H9 (cell line): Measurements from ENCODE around the gene CTNNA3. TPM values are rescaled to one million over a fixed set of nuclear protein-coding genes. Genes with fewer than 3 reads are reported as not detected.

ENCODE experiments used
- DNase-seq: peaks from one replicate; pipeline ENCODE4 v3.0.0-alpha.2; 2017
- H2AFZ ChIP-seq: one replicate; pipeline ENCODE4 v1.6.1; 2013; ENCODE audit warnings: mild to moderate bottlenecking, low read length, control low read depth, moderate library complexity
- H2AK5ac ChIP-seq: 2 replicates; pipeline ENCODE4 v1.6.1; 2013; ENCODE audit warnings: low read length, control low read depth, mixed read lengths; ENCODE audit not compliant: insufficient read length
- H2BK120ac ChIP-seq: one replicate; pipeline ENCODE4 v1.6.1; 2013; ENCODE audit warnings: low read depth, mild to moderate bottlenecking, low read length, control low read depth, inconsistent platforms; ENCODE audit not compliant: poor library complexity, severe bottlenecking
- H2BK12ac ChIP-seq: 2 replicates; pipeline ENCODE4 v1.6.1; 2013; ENCODE audit warnings: low read length, control low read depth, mixed read lengths, low read depth; ENCODE audit not compliant: insufficient read length
- H2BK15ac ChIP-seq: 2 replicates; pipeline ENCODE4 v1.6.1; 2013; ENCODE audit warnings: low read depth, low read length, control low read depth
- H2BK20ac ChIP-seq: one replicate; pipeline ENCODE4 v1.6.1; 2013; ENCODE audit warnings: low read depth, mild to moderate bottlenecking, low read length, control low read depth, inconsistent platforms; ENCODE audit not compliant: poor library complexity, severe bottlenecking
- H2BK5ac ChIP-seq: 2 replicates; pipeline ENCODE4 v1.6.1; 2013; ENCODE audit warnings: low read length, control low read depth, mixed read lengths; ENCODE audit not compliant: insufficient read length
- H3K14ac ChIP-seq: 2 replicates; pipeline ENCODE4 v1.6.1; 2013; ENCODE audit warnings: low read length, control low read depth; ENCODE audit not compliant: insufficient read depth
- H3K18ac ChIP-seq: 2 replicates; pipeline ENCODE4 v1.6.1; 2013; ENCODE audit warnings: low read depth, mild to moderate bottlenecking, mixed read lengths, low read length, control low read depth; ENCODE audit not compliant: insufficient read length
- H3K23ac ChIP-seq: 2 replicates; pipeline ENCODE4 v1.6.1; 2013; ENCODE audit warnings: low read length, control low read depth, mixed read lengths, low read depth; ENCODE audit not compliant: insufficient read length
- H3K23me2 ChIP-seq: 2 replicates; pipeline ENCODE4 v1.6.1; 2013; ENCODE audit warnings: low read depth, mild to moderate bottlenecking, mixed read lengths, low read length, control low read depth; ENCODE audit not compliant: insufficient read length, poor library complexity, severe bottlenecking
- H3K27ac ChIP-seq: 2 replicates; pipeline ENCODE4 v1.5.1; 2013; ENCODE audit warnings: low read length, control low read depth, mixed read lengths, low read depth; ENCODE audit not compliant: insufficient read length
- H3K27me3 ChIP-seq: 2 replicates; pipeline ENCODE4 v1.6.1; 2013; ENCODE audit warnings: low read length, control low read depth, inconsistent platforms; ENCODE audit not compliant: insufficient read depth
- H3K4ac ChIP-seq: 2 replicates; pipeline ENCODE4 v1.6.1; 2013; ENCODE audit warnings: low read depth, mild to moderate bottlenecking, control low read depth, inconsistent platforms, low read length, moderate library complexity
- H3K4me1 ChIP-seq: 2 replicates; pipeline ENCODE4 v1.6.1; 2013; ENCODE audit warnings: low read length, control low read depth, inconsistent platforms; ENCODE audit not compliant: insufficient read depth
- H3K4me2 ChIP-seq: 2 replicates; pipeline ENCODE4 v1.6.1; 2013; ENCODE audit warnings: low read length, control low read depth, mixed read lengths; ENCODE audit not compliant: insufficient read length, insufficient read depth
- H3K56ac ChIP-seq: 2 replicates; pipeline ENCODE4 v1.6.1; 2013; ENCODE audit warnings: low read depth, mild to moderate bottlenecking, mixed read lengths, low read length, control low read depth; ENCODE audit not compliant: insufficient read length
- H3K79me1 ChIP-seq: 2 replicates; pipeline ENCODE4 v1.6.1; 2013; ENCODE audit warnings: low read depth, mild to moderate bottlenecking, moderate library complexity, low read length, control low read depth, inconsistent platforms; ENCODE audit not compliant: insufficient read depth, poor library complexity, severe bottlenecking
- H3K79me2 ChIP-seq: 2 replicates; pipeline ENCODE4 v1.6.1; 2013; ENCODE audit warnings: low read length, control low read depth, inconsistent platforms; ENCODE audit not compliant: insufficient read depth
- H3K9ac ChIP-seq: 2 replicates; pipeline ENCODE4 v1.6.1; 2013; ENCODE audit warnings: low read length, control low read depth, mixed read lengths; ENCODE audit not compliant: insufficient read length; ENCODE audit errors: extremely low read depth
- H3K9me3 ChIP-seq: one replicate; pipeline ENCODE4 v1.6.1; 2013; ENCODE audit warnings: low read depth, low read length, inconsistent platforms; ENCODE audit not compliant: control insufficient read depth
- H3T11ph ChIP-seq: one replicate; pipeline ENCODE4 v1.6.1; 2013; ENCODE audit warnings: mild to moderate bottlenecking, low read length, control low read depth, inconsistent platforms
- H4K20me1 ChIP-seq: one replicate; pipeline ENCODE4 v1.6.1; 2013; ENCODE audit not compliant: control insufficient read depth, insufficient read length, insufficient read depth
- H4K5ac ChIP-seq: 2 replicates; pipeline ENCODE4 v1.6.1; 2013; ENCODE audit warnings: low read depth, mild to moderate bottlenecking, mixed read lengths, low read length, control low read depth; ENCODE audit not compliant: insufficient read length
- H4K8ac ChIP-seq: replicated peaks from 2 replicates; pipeline ENCODE4 v1.6.1; 2013; ENCODE audit warnings: low read length, control low read depth, mixed read lengths, low read depth; ENCODE audit not compliant: insufficient read length
- H4K91ac ChIP-seq: 2 replicates; pipeline ENCODE4 v1.6.1; 2013; ENCODE audit warnings: low read depth, mild to moderate bottlenecking, moderate library complexity, mixed read lengths, low read length, control low read depth; ENCODE audit not compliant: insufficient read length
- H3K27ac Mint-ChIP-seq, 3 experiments: 2 replicates in 2 of 3; 3 replicates in 1 of 3; pipeline ENCODE4 v1.8.0; 2020 to 2021; ENCODE audit warnings: mixed read lengths in 3 of 3, mild to moderate bottlenecking in 1 of 3, moderate library complexity in 1 of 3
- H3K27me3 Mint-ChIP-seq: 2 replicates; pipeline ENCODE4 v1.8.0; 2021; ENCODE audit warnings: low read depth, mild to moderate bottlenecking, moderate library complexity, mixed read lengths
- H3K36me3 Mint-ChIP-seq, 3 experiments: 2 replicates in 2 of 3; 3 replicates in 1 of 3; pipeline ENCODE4 v1.8.0; 2020 to 2021; ENCODE audit warnings: low read depth in 3 of 3, mixed read lengths in 3 of 3; ENCODE audit not compliant: insufficient read depth in 1 of 3
- H3K4me1 Mint-ChIP-seq, 2 experiments: 2 replicates each; pipeline ENCODE4 v1.8.0; 2020; ENCODE audit warnings: mixed read lengths in 2 of 2
- H3K4me3 Mint-ChIP-seq, 2 experiments: 2 replicates in 1 of 2; 3 replicates in 1 of 2; pipeline ENCODE4 v1.8.0; 2020 to 2021; ENCODE audit warnings: mild to moderate bottlenecking in 2 of 2, mixed read lengths in 2 of 2, moderate library complexity in 1 of 2
- H3K9me3 Mint-ChIP-seq, 2 experiments: 2 replicates in 1 of 2; 3 replicates in 1 of 2; pipeline ENCODE4 v1.8.0; 2020; ENCODE audit warnings: mild to moderate bottlenecking in 2 of 2, mixed read lengths in 2 of 2, moderate library complexity in 1 of 2
- WGBS: extraction: QIAGEN DNeasy Blood & Tissue Kit; methylation state at CpG from one replicate; pipeline ENCODE4 v1.1.7; 2013; ENCODE audit warnings: missing lambda C conversion rate, low lambda C conversion rate, mixed read lengths; ENCODE audit not compliant: insufficient read length; ENCODE audit errors: extremely low coverage; 5-methylcytosine and 5-hydroxymethylcytosine counted together
- total RNA-seq: library from RNA; stranded (reverse); gene quantifications from 2 replicates; pipeline ENCODE4 v1.2.1, GENCODE V29; 2021
- TF ChIP-seq, protein P1 (sequence below): fragments of 200-600 bp; sonication (generic); conservative IDR thresholded peaks from 3 replicates; pipeline ENCODE4 v1.8.0; 2021; ENCODE audit warnings: antibody characterized with exemption, mild to moderate bottlenecking

The CTNNA3 gene
- total RNA-seq, 1 experiment from 2014 or later, result 3.3 TPM

DNA sequence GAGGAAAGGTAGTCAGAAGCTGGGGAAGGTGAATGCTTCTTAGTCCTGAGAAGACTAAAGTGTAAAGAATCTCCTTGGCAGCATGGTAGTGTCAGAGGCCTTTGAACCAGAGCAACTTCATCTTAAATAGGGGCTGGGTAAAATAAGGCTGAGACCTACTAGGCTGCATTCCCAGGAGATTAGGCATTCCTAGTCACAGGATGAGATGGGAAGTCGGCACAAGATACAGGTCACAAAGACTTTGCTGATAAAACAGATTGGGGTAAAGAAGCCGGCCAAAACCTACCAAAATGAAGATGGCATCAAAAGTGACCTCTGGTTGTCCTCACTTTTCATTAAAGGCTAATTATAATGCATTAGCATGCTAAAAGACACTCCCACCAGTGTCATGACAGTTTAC lies 418.6 kb downstream of the CTNNA3 start:
- no peaks in the 10 kb centered on the region for H3K23me2 ChIP-seq

More for the DNA sequence above, 418.6 kb downstream of the CTNNA3 start:
- H3K23ac ChIP-seq, result no peak overlapping the region
- Mint-ChIP-seq H3K27me3 (no peaks in the 10 kb centered on the region), H3K4me3 (no peak overlapping the region), H3K27ac (no peak overlapping the region), H3K4me1 (peaks cover 26% of the 10 kb centered on the region in 2 experiments), H3K9me3 (peaks cover 6 to 10% of the 10 kb centered on the region in 2 experiments; a peak in 3 of 5 replicates), H3K36me3 (peaks cover 2 to 11% (median 10%) of the 10 kb centered on the region in 3 experiments; a peak in 5 of 7 replicates)
- no peak overlapping the region for H3K14ac ChIP-seq
- no peak overlapping the region for H3K56ac ChIP-seq
- H3K4me2 ChIP-seq, result no peak overlapping the region
- no peak overlapping the region for H3K9ac ChIP-seq
- no peak overlapping the region for H3T11ph ChIP-seq
- no peaks in the 10 kb centered on the region for H3K9me3 ChIP-seq
- H2AFZ ChIP-seq, result no peak overlapping the region
- no peak overlapping the region for H3K4ac ChIP-seq
- no peaks in the 10 kb centered on the region for H3K27me3 ChIP-seq
- no peak overlapping the region for H2BK20ac ChIP-seq
- H2BK12ac ChIP-seq, result no peak overlapping the region
- H4K5ac ChIP-seq, result no peak overlapping the region
- no peaks in the 10 kb centered on the region for H3K4me1 ChIP-seq
- no peaks in the 10 kb centered on the region for H3K79me2 ChIP-seq
- H4K20me1 ChIP-seq, result no peaks in the 10 kb centered on the region
- DNase-seq, result no peak
- WGBS, result no CpG with 5 or more reads among the region's 2 CpGs
- no peak overlapping the region for H2BK15ac ChIP-seq
- H4K8ac ChIP-seq, result no peak overlapping the region
- H3K79me1 ChIP-seq, result no peaks in the 10 kb centered on the region
- H2BK120ac ChIP-seq, result no peak overlapping the region
- TF ChIP-seq, protein P1, sequence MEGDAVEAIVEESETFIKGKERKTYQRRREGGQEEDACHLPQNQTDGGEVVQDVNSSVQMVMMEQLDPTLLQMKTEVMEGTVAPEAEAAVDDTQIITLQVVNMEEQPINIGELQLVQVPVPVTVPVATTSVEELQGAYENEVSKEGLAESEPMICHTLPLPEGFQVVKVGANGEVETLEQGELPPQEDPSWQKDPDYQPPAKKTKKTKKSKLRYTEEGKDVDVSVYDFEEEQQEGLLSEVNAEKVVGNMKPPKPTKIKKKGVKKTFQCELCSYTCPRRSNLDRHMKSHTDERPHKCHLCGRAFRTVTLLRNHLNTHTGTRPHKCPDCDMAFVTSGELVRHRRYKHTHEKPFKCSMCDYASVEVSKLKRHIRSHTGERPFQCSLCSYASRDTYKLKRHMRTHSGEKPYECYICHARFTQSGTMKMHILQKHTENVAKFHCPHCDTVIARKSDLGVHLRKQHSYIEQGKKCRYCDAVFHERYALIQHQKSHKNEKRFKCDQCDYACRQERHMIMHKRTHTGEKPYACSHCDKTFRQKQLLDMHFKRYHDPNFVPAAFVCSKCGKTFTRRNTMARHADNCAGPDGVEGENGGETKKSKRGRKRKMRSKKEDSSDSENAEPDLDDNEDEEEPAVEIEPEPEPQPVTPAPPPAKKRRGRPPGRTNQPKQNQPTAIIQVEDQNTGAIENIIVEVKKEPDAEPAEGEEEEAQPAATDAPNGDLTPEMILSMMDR, result no peak
- H3K18ac ChIP-seq, result no peak overlapping the region
- no peak overlapping the region for H2BK5ac ChIP-seq
- no peak overlapping the region for H2AK5ac ChIP-seq
- H3K27ac ChIP-seq, result no peak overlapping the region
- no peak overlapping the region for H4K91ac ChIP-seq
